Right lung (tissue), 5 donors: ENCODE data around the gene RXRA. TPM values are rescaled to one million over a fixed set of nuclear protein-coding genes. Genes with fewer than 3 reads are reported as not detected.
"Not testable (repeated sequence)": the region's sequence is repeated elsewhere in the genome, so short reads cannot be mapped to it uniquely, and the experiment has no call there.

Experiments used
- DNase-seq, 2 donors: peaks; one replicate each; pipeline ENCODE4 v3.0.0-alpha.2; 2013
- polyA plus RNA-seq, 5 donors: library from polyadenylated mRNA; unstranded; fragments of 120-200 nt; gene quantifications; one replicate each; pipeline versions ENCODE4 v1.2.1 to v1.2.3, GENCODE V29; 2013; ENCODE audit warnings: inconsistent platforms in 1 of 5, low replicate concordance in 1 of 5; ENCODE audit not compliant: insufficient read length in 5 of 5, insufficient read depth in 1 of 5

Gene RXRA
- polyA plus RNA-seq, 5 donors = 34.3 to 68.9 (median 47.8) TPM

DNA sequence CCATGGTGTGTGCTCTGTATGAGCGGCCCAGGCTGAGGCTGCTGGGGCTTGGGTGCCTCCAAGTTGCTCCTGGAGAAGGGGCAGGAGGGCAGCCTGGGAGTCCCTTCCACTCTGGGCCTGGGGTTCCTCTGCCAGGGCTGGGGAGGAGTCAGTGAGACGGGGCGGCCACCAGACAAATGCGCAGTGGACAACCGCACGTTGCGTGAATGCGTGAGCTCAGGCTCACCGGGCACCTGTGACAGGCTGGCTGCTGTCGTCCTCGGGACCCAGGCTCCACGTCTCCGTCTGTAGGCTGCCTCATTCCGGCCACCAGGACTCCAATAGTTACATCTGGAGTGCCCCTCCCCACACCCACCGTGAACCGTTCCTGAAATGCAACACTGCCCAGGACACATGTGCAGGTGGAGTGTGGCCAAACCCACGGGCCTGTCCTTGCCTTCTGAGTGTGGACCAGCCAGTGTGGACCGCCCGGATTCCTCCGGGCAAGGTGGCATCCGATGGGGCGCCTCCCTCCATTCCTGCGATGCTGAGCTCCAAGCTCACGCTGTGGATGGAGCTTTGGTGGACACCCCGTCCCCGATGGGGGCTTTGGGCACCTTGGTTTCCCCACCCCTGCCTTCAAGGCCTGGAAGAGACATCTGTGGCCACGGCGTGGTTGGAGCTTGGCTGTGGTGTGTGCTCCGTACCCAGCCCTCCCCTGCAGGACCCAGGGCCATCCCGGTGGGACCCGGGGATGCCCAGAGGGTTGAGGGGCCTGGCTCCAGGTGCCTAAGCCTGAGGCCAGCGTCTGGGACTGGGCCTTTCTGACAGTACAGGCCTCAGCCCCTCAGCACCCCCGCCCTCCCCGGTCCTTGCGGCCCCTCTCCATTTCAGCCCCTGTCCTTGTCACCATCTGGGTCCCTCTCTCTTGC is 34.0 kb upstream of the RXRA start:
- DNase-seq = no peak

DNA sequence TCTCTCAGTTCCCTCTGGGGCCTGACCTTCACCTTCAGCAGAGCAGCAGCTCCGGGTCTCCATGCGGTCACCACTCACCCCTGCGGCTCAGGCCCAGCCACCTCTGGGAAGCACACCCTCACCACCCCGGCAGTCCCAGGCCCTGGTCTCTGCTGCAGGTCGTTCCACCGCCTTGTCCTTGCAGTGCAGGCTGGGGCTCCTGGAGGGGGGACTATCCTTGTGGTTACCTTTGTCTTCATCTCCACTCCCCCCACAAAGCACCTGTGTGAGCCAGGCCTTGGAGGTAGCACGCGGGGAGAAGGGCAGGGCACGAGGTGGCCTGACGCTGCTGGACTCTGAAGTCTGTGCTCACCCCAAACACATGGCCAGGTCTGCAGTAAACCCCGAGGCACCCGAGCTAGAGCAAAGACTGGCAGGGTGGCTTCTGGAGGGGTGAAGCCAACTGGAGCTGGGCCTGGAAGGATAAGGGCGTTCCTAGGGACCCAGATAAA is 33.2 kb upstream of the RXRA start:
- DNase-seq = no peak

DNA sequence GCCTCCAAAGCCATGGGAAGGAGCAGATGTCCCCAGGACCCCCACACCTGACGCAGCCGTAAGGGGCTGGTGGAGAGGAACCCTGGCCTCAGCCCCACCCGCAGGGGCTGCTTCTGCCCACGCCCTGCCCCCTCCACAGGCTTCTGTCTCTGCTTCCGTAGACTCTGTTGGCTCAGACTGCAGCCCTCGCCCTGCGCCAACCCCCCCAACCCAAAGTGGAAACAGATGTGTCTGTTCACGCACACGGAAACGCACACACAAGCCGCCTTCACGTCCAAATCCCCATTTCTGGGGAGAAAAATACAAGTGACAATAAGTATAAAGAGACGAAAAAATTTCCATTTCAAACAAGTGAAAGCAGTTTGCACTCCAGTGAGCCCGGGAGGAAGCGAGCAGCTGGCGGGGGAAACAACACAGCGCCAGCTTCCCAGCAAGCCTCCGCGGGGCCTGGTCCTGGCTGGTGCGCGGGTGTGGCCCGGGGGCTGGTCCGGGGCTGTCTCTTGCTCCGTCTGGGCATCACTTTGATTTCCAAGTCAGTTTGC is 32.6 kb upstream of the RXRA start:
- no peak for DNase-seq

DNA sequence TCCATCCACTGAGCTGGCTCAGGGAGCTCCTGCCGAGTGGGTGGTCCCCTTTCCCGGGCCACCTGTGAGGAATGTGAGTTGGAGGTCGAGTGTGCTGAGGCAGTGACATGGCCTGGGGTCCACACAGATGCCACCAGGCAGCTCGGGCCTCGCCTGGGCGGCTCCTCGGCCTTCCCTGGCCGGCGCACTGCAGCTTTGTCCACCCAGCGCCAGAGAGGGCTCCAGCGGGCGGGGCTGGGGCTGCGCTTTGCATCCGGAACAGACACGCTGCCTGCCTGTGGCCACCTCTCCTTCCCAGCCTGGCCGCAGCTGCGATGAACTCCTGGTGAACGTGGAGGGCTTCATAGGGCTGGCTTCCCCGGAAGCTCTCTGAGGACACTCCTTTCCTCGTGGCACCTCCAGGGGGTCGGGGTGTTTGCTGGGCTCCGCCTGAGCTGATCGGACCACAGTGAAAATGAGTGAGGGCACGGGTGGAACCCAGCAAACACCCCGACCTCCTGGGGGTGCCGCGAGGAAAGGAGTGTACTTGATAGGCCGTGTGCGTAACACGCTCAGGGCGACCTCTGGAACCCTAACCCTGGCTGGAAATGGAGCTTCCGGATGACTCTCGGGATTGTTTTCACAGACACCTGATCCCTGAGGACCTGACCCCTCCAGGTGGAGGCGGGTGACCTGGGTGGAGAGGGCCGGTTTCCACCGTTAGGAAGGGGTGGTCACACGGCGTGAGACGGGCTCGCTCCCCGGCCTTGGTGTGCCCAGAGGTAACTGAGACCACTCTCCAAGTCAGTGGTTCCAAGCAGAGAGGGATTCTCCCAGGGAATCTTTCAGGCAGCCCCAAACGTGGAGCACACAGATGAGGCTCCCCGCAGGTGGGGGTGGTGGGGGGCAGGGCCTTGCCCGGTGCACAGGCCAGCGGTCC is 31.8 kb upstream of the RXRA start:
- DNase-seq = no peak

DNA sequence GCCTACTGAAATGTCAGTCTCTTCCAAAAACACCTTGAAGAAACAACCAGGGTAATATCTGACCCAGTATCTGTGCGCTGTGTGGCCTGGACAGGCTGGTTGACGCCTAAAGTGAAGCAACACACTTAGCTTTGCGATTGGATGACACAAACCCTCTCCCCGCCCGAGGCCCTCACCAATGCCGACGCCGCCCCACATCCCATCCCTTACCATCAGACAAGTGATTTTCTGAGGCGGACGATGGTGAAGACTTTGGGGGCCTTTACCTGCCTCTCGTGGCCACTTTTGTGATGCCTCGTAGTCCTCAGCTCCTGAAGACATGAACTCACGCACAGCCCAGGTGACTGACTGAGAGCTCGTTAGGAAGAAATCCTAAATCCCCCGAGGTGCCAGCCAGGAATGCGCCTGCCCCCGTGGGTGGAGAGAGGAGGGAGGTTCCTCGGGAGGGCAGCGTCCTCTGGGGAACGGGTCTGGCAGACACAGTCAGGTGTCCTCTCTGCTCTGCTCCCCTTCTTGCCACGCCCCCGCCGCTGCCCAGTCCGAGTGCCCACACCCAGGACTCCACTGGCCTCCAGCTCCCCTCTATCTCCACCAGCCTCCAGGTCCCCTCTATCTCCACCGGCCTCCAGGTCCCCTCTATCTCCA is 31.0 kb upstream of the RXRA start:
- DNase-seq = no peak

DNA sequence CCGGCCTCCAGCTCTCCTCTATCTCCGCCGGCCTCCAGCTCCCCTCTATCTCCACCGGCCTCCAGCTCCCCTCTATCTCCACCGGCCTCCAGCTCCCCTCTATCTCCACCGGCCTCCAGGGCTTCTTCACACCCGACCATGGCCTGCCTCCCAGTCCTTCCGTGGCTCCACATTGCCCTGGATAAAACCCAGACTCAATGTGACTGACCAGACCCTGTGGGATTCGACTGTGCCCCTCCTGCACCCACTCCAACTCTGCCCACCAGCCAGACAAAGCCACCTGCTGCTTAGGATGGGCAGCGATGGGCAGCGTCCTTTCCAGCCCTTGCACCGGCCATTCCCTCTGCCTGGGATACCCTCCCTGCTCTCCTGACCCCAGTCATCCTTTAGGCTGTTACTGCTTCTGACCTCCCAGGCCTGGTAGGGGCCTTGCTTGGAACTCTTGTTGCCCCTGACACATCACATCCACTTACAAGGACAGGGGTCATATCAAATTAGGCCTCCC is 30.5 kb upstream of the RXRA start:
- DNase-seq = no peak

DNA sequence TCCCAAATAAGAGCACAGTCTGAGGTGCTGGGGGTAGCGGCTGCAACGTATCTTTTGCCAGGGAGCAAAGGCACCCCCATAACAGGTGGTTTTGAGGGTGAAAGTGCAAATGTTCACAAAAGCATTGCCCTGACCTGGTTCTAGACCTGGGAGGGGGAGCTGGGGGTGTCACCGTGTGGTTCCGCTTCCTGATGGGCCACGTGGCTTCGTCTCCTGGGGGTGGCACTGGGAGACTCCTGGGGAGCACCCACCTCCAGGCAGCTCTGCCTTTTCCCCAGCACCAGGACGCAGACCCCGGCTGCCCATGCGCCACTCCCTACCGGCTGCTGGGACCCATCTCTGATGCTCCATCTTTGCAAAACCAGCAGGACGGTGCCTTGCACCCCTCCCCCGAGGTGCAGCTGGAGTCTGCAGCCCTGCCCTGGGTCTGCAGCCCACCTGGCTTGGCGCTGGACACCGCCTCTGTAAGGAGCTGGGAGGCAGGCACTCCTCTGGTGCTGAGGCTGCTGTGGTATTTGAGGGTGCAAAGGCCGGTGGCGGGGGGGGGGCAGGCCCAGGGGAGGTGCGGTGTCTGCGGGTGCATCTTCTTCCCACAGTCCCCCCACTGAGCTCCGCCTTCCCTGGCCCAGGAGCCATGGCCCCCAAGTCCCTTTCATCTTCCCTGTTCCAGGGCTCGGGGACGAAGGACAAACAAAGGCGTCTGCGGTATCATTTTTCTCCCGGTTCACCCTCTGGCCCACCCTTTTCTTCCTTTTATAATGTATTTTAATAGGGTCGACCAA is 29.8 kb upstream of the RXRA start:
- DNase-seq = no peak

DNA sequence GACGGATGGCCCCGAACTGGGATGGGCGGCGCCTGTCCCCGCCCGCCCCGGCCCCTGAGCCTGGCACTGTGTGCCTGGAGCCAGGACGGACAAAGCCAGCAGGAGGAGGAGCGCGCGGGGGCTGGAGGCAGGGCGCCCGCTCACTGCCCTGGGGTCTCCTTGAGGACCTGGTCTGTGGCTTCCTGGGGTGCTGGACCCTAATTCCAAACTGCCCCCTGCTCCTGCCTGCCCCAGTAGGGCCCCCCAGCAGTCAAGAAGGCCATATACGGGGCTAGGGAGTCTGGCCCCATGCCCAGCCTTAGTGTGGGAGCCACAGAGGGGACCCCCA is 29.2 kb upstream of the RXRA start:
- no peak for DNase-seq

DNA sequence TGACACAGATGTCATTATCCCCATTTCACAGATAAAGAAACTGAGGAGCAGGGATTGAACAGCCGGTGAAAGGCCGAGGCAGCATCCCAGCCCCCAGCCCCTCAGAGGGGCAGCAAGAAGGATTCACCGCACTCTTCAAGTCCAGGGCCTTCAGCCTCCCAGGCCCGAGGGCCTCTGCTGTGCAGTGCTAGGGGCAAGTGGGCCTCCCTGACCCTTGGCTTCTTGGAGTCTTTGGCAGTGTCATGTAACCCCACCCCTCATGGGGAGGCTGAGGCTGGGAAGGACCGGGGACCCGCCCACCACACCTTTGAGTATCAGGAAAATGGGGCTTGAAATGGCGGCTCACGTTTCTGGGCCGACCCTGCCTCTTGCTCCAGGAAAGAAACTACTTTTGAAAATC is 28.7 kb upstream of the RXRA start:
- no peak for DNase-seq

- no peak for DNase-seq
These were observed 28.3 kb upstream of the RXRA start for GRCh38 chr9:134298000-134298399.

- no peak for DNase-seq
These were observed 27.2 kb upstream of the RXRA start for GRCh38 chr9:134299068-134299467.

DNA sequence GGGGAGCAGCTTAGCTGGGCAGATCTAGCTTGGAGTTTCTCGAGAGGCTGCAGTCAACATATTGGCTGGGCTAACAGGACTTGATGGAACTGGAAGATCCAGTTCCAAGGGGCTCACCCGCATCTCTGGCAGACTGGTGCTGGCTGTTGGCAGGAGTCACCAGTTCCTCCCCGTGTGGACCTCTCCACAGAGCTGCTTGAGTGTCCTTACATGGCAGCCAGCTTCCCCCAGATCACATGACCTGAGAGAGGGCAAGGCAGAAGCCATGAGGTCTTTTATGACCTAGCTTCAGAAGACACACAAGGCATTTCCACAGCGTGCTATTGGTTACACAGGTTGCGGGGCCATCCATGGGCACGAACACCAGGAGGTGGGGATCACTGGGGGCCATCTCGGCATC is 26.4 kb upstream of the RXRA start:
- peak; percentile 52 to 55 for DNase-seq

GRCh38 chr9:134301387-134302129 is 24.7 kb upstream of the RXRA start:
- DNase-seq = no peak

DNA sequence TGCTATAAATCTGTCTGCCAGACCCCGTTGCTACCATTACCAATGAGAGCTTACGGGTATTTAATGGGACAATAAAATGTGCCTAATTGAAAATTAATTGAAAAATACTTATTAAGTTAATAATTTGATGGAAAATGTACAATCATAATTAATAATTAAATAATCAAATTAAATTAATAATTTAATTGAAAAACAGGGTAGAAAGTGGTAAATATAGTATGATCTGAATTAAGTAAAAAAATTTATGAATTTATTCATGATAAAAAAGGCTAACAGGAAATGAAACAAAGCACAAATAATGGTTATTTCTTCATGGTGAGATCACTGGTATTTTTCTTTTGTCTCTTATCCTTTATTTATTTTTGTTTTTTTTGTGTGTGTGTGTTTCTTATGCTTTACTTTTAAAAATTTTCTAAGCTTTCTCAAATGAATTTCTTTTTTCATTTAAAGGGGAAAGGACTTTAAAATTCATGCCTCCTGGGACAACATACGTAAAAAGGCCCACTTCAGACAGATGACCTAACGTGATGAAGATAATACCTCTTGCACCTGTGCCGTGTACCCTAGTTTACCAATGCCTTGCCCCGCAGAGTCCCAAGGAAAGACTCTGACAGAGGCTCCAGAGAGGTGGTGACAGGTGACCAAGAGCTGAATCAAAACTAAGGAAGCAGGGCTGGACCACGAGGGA is 24.0 kb upstream of the RXRA start:
- DNase-seq = no peak

- DNase-seq = no peak
These were observed 22.7 kb upstream of the RXRA start for GRCh38 chr9:134303601-134304000.

DNA sequence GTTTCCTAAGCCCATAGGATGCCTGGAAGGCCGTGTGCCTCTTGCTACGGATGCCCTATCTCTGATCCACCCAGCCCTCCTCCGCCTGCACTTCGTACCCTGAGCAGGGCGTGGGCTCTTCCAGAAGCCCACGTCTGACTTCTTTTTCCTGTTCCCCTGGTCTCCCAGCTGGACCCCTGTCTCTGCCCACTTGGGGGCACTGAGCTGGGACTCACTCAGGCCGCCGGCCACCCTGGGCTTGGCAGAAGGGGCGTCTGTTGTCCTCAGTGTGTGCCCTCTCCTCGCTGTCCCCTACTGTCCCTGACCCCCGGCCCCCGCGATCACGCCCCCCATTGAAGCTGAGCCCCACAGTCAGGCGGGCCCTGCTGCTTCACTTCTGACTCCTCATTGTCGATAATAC is 22.0 kb upstream of the RXRA start:
- no peak for DNase-seq

DNA sequence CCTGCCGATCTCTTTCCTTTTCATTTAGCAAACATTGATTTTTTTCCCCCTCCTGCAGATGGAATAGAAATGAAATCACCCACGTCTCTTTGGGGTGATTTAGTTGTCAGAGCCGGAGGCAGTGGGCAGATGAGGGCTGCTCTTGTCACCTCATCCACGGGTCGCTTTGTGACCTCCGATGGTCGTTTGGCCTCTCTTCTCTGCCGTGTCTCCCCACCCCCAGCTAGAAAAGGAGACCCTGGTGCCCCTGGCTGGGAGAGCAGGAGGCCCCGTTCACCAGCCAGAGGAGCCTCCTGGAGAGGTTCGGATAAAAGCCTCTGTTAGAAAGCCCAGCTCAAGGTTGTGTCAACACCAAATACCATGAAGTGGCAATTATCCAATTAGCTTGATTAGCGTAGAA is 21.6 kb upstream of the RXRA start:
- DNase-seq = no peak

DNA sequence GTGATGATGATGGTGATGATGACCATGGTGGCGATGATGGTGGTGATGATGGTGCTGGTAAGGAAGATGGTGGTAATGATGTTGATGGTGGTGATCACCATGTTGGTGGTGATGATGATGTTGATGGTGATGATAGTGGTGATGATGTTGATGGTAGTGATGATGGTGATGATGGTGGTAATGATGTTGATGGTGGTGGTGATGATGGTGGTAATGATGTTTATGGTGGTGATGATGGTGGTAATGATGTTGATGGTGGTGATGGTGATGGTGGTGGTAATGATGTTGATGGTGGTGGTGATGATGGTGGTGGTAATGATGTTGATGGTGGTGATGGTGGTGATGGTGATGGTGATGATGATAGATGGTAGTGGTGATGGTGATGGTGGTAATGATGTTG is 20.7 kb upstream of the RXRA start:
- no peak for DNase-seq

DNA sequence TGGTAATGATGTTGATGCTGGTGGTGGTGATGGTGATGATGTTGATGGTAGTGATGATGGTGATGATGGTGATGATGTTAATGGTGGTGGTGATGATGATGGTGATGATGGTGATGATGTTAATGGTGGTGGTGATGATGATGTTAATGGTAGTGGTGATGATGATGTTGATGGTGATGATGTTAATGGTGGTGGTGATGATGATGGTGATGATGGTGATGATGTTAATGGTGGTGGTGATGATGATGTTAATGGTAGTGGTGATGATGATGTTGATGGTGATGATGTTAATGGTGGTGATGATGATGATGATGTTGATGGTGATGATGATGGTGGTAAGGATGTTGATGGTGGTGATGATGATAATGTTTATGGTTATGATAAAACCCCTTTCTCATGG is 20.2 kb upstream of the RXRA start:
- DNase-seq = not testable (repeated sequence)
